AML-193 (cell line): ENCODE results near the gene LIAS.
"Not testable (repeated sequence)": the region's sequence is repeated elsewhere in the genome, so short reads cannot be mapped to it uniquely, and the experiment has no call there.

Experiments used
- DNase-seq, 2 experiments: peaks; one replicate each; lab custom pipeline; 2025; lab: John Stamatoyannopoulos, UW

The LIAS gene

GRCh38 chr4:39458505-39459300 is at the start of gene LIAS, which contains the start of gene RPL9:
TSS of gene LIAS (plus strand) at chr4:39459056. CDS start at chr4:39459118, 62 bp downstream.
TSS of gene RPL9 (minus strand) at chr4:39458922. CDS start at chr4:39458439, 483 bp downstream.
- peak; percentile 84 to 93 for DNase-seq

- no peak for DNase-seq
Measured at GRCh38 chr4:39410415-39410814, 48.4 kb upstream of the LIAS start.

GRCh38 chr4:39411561-39411960 is 47.3 kb upstream of the LIAS start:
- DNase-seq = not testable (repeated sequence)

- DNase-seq = no peak
Measured at GRCh38 chr4:39415678-39416283, 43.1 kb upstream of the LIAS start.

- no peak for DNase-seq
Measured at GRCh38 chr4:39422247-39422646, 36.6 kb upstream of the LIAS start.

- not testable (repeated sequence) for DNase-seq
Measured at GRCh38 chr4:39425297-39425696, 33.6 kb upstream of the LIAS start.

- no peak for DNase-seq
Measured at GRCh38 chr4:39426728-39427127, 32.1 kb upstream of the LIAS start.

GRCh38 chr4:39427520-39428114 is 31.2 kb upstream of the LIAS start:
- DNase-seq = no peak

GRCh38 chr4:39429476-39430334 is 29.2 kb upstream of the LIAS start:
- DNase-seq = no peak

GRCh38 chr4:39433878-39434492 is 24.9 kb upstream of the LIAS start:
- no peak for DNase-seq

GRCh38 chr4:39435659-39436563 is 22.9 kb upstream of the LIAS start:
- DNase-seq = no peak

- DNase-seq = no peak
Measured at GRCh38 chr4:39441593-39441992, 17.3 kb upstream of the LIAS start.

GRCh38 chr4:39442998-39443397 is 15.9 kb upstream of the LIAS start:
- DNase-seq = no peak

GRCh38 chr4:39446483-39446841 is 12.4 kb upstream of the LIAS start:
- DNase-seq = no peak

- DNase-seq = no peak
Measured at GRCh38 chr4:39446842-39447573, 11.8 kb upstream of the LIAS start.

- DNase-seq = no peak
Measured at GRCh38 chr4:39450618-39451017, 8.2 kb upstream of the LIAS start.

GRCh38 chr4:39451423-39452023 is 7.3 kb upstream of the LIAS start:
- no peak for DNase-seq

- no peak for DNase-seq
Measured at GRCh38 chr4:39452153-39452859, 6.5 kb upstream of the LIAS start.
